GM21737 (cell line): ENCODE data around the gene PDS5B.
"Not testable (repeated sequence)": the region's sequence is repeated elsewhere in the genome, so short reads cannot be mapped to it uniquely, and the experiment has no call there.

Source experiments
- ATAC-seq: cut with Tn5 transposase; IDR thresholded peaks from one replicate; pipeline ENCODE4 v1.9.1; 2021; ENCODE audit warnings: mild to moderate bottlenecking, moderate library complexity; ENCODE audit not compliant: unreplicated experiment

PDS5B gene

DNA sequence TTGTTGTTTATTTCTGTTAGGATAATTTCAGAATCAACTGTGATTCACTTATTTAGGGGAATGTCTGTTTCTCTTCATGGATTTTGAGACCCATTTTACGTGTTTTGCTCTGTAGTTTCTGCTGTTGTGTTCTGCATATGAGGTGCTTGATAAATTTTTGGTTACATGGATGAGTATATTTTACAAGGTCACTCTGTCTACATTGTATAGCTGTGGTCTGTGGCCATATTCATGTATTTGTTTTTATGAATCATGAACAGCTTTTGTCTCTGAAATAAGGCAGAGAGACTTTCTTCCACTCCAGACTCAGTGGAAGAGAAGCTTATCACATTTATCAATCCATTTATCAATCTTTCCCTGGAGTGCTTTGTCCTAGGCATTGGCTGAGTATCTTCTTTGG is 56.6 kb downstream of the PDS5B start:
- ATAC-seq = no peak

DNA sequence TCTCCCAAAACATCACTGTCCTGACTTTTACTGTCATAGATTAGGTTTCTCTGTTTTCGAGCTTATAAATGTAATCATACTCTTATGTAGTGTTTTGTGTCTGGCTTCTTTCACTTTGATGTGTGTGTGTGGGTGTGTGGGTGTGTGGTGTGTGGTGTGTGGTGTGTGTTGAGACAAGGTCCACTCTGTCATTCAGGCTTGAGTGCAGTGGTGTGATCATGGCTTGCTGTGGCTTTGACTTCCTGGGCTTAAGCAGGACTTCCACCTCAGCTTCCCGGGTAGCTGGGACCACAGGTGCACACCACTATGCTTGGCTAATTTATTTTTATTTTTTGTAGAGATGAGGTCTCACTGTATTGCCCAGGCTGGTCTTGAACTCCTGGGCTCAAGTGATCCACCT is 59.6 kb downstream of the PDS5B start:
- no peak for ATAC-seq

GRCh38 chr13:32647926-32648325 is 61.7 kb downstream of the PDS5B start:
- ATAC-seq = no peak

DNA sequence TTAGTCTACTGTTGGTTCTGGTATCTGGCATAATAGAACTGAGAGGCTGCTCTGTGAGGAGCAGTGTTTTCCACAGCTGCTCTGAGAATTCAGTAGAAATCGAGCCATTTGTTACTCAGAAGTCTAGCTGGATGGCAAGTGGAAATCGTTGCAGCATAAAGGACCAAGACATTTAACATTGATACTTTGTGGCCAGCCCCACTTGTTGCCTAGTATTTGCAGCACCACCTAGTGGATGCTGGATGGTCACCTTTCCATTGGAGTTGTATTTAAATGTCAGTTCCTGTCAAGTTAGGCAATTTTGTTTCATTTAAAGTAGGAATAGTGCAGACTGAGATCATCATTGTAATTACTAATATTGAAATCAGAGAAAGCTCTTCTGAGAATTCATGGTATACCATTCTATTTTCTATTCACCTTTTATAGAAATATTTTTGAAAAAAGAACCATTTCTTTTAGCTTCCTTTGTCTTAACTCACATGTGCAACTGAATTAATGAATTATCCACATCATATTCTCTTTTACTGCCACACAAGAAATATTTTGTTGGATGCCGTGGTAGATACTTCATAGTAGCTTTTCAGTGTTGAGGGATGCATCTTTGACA is 64.6 kb downstream of the PDS5B start:
- peak; percentile 79 for ATAC-seq

- no peak for ATAC-seq
Observed at GRCh38 chr13:32657309-32657708, 71.1 kb downstream of the PDS5B start.

GRCh38 chr13:32659736-32660135 is 73.5 kb downstream of the PDS5B start:
- ATAC-seq = no peak

- no peak for ATAC-seq
Observed at GRCh38 chr13:32660227-32660626, 74.0 kb downstream of the PDS5B start.

GRCh38 chr13:32661685-32662084 is 75.4 kb downstream of the PDS5B start:
- no peak for ATAC-seq

DNA sequence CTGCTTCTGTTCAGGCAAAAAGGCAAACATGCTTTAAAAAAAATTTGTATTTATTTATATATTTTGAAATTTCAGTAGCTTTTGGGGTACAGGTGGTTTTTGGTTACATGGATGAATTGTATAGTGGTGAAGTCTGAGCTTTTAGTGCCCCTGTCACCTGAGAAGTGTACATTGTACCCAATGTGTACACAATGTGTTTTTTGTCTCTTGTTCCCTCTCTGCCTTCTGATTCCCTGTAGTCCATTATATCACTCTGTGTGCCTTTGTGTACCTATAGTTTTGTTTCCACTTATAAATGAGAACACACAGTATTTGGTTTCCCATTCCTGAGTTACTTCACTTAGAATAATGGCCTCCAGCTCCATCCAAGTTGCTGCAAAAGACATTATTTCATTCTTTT is 77.4 kb downstream of the PDS5B start:
- no peak for ATAC-seq

DNA sequence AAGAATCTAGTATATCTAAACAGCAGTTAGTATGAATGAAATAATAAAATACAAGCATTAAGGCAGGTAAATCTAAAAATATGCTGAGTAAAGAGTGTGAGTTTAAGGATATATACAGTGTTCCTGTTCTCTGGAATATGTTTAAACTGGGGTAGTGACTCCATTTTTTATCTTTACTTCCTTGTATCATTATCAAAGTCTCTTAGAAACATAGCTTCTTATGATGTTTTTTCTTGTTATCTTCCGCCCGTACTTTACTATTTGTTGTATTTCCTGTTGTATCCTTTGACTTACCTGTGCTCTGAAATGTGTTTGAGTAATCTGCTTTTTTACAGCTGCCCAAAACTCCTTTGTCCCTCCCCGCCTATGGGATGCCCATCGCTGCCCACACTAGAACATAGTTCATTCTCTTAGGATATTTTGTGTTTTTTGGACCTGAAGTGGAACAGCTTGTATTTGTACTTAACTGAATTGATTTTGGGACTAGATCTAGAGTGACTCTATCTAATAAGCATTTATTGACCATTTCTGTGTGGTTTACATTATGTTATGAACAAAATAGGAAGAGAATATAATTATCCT is 80.8 kb downstream of the PDS5B start:
- no peak for ATAC-seq

GRCh38 chr13:32669030-32669646 is 82.9 kb downstream of the PDS5B start:
- no peak for ATAC-seq

GRCh38 chr13:32674503-32674902 is 88.3 kb downstream of the PDS5B start:
- ATAC-seq = no peak

- ATAC-seq = no peak
Observed at GRCh38 chr13:32676242-32676641, 90.0 kb downstream of the PDS5B start.

- no peak for ATAC-seq
Observed at GRCh38 chr13:32682130-32682529, 95.9 kb downstream of the PDS5B start.

GRCh38 chr13:32682740-32683139 is 96.5 kb downstream of the PDS5B start:
- no peak for ATAC-seq

DNA sequence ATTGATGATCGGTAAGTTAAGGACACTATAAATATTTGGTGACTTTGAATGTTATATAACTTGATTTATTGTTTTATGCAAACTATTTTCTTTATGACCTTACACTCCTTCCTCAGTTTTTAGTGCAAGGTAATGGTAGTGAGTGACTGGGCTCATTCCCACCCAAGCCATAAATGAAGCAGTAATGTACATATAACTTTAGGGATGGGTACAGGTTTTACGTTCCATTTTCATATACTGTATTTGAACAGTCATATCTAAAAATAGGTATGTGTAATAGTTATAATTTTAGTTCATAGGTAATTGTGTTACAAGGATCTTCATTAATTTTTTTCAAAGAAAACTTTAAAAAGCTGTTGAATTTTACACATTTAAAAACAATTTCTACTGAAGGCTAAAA is 101.0 kb downstream of the PDS5B start:
- no peak for ATAC-seq

GRCh38 chr13:32695602-32696250 is 109.5 kb downstream of the PDS5B start:
- ATAC-seq = no peak

- ATAC-seq = no peak
Observed at GRCh38 chr13:32707471-32707870, 121.2 kb downstream of the PDS5B start.

DNA sequence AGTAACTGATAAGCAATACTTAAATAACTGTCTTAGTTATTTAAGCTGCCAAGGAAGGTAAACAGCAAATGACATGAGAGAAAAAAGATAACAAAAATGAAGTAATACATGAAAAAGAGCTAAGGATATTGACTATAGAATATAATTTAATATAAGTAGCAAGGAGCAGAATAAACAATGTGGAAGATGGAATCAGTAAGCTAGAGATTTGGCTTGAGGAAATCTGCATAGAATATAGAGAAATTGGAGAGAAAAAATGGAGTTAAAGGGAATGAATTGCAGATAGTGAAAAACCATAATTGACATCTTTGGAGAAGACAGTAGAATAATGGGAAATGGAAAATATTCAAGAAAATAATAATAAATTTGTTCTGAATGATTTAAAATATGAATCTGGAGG is 127.1 kb downstream of the PDS5B start:
- ATAC-seq = no peak

- not testable (repeated sequence) for ATAC-seq
Observed at GRCh38 chr13:32716201-32716600, 129.9 kb downstream of the PDS5B start.

- ATAC-seq = no peak
Observed at GRCh38 chr13:32720026-32720425, 133.8 kb downstream of the PDS5B start.
